NCI-H2196 treated with DMSO at 0.1 percent for 48 hours (cell line): Measurements from ENCODE around the gene RAB8A.
"Not testable (repeated sequence)": the region's sequence is repeated elsewhere in the genome, so short reads cannot be mapped to it uniquely, and the experiment has no call there.

Experiments
- DNase-seq: peaks from one replicate; lab custom pipeline; 2025; ENCODE audit not compliant: unreplicated experiment; lab: John Stamatoyannopoulos, UW

Gene RAB8A

DNA sequence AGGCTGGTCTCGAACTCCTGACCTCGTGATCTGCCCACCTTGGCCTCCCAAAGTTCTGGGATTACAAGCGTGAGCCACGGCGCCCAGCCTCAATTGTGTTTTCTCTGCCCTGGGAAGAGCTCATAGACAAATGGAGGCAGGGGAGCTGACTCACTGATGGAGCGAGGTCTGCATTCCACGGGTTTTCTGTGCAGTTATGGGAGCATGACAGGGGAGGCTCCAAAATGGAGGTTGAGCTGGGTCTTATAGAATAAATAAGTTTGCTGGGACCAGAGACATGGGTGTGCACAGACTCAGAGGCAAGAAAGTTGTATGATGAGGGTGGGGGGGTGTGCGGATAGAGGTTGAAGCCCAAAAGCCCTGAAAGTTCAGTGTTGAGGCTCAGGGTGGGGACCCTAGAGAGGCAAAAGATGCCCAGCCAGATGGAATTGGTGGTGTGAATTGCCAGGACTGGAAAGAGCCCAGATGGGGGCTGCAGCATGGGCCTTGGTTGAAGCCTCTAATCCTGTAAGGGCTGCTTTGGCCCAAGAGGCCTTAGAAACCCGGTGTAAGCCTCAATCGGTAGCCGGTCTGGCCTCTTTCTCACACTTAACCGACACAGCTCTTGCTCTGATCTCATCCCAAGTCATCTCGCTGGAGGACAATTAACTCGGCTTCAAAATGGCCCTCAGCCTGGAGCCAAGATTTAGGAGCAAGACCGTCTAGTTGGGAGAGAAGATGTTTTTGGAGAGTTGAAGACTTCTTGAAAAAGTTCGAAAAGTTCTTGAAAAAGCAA is 33.5 kb upstream of the RAB8A start:
- DNase-seq: no peak

DNA sequence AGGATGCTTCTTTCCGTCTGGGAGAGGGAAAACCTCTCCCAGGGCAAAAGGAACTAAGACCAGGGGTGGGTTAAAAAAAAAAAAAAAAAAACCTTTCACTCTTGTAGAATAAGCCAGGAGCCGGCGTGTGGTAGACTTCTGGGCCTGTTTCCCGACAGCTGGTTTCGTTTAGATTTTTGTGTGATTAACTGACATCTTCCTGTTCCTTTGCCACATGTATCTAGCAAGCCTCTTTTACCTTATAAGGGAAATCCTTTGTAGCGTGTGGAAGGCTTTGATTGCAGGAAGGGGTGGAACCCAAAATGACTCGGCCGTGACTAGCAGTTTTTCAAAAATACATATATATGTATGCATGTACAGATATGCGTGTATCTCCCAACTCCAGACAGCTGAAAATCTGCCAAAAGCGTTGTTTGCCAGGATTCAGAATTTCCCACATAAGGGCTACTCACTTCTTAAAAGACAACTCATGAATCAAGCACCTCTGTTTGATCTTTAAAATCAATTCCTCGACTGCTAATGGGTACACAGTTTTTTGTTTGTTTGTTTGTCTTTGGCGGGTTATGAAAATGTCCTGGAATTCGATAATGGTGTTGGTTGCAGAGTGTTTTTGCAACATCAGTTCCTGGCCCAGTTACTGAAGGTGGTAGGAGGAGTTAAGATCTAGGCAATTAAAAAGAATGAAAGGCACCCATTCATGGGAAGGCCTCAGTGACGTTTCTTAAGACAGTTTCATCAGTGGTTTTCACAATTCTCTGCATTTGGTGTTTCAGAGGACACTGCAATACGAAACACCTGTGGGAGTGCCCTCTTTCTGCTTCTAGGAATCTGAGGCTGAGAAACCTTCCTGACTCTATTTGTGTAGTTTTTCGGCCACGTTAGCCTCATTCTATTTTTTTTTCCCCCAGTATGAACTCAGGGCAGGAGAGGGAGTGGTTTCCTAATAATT is 32.7 kb upstream of the RAB8A start:
- DNase-seq: peak; percentile 40

DNA sequence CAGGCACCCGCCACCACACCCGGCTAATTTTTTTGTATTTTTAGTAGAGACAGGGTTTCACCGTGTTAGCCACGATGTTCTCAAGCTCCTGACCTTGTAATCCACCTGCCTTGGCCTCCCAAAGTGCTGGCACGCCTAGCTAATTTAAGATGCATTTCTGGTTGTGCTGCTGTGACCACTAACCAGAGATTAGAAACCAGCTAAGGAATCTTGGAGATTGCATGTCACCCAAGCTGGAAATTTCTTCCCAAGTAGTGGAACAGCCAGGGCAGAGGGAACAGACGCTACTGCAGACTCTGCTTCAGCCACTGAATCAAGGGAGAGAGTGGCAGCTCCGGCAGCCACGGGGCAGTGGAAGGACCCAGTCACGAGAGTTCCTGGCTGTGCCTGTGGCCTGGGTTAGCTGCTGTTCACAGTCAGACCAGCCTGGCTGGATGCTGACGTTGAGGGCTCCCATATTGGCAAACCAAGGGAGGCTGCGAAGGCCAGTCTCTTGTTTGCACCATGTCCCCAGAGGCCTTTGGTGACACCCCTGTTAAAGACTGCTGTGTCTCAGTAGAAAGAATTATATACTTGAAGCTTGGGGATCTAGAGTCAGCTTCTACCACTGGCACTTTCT is 27.5 kb upstream of the RAB8A start:
- no peak for DNase-seq

DNA sequence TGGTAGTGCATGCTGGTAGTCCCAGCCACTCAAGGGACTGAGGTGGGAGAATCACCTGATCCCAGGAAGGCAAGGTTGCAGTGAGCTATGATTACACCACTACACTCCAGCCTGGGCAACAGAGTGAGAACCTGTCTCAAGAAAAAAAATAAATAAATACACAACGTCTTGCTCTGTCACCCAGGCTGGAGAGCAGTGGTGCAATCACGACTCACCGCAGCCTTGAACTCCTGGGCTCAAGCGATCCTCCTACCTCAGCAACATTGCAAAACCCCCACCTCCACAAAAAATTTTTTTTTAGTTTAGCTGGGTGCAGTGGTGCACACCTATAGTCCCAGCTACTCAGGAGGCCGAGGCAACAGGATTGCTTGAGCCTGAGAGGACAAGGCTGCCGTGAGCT is 26.6 kb upstream of the RAB8A start:
- no peak for DNase-seq

DNA sequence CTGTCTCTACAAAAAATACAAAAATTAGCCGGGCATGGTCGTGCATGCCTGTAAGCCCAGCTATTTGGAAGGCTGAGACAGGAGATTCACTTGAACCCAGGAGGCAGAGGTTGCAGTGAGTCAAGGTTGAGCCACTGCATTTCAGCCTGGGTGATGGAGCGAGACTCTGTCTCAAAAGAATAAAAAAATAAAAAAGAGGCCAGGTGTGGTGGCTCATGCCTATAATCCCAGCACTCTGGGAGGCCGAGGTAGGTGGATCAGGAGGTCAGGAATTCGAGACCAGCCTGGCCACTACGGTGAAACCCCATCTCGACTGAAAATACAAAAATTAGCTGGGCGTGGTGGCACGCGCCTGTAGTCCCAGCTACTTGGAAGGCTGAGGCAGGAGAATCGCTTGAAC is 24.3 kb upstream of the RAB8A start:
- DNase-seq: not testable (repeated sequence)

DNA sequence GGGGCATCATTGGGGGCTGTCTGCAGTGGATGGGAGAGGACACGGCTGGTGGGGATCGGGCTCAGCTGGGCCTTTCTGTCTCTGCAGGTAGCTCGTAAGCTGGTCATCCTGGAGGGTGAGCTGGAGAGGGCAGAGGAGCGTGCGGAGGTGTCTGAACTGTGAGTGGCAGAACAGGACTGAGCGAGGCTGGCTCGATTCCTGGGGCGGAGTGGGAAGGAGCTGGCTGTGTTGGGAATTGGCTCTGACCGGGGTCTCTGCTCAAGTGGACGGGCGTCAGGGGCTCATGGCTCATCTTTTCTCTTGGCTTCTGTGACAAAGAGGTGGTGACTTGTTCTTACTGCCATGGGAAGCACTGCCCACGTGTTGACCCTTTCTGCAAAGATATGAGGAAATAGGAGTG is 23.7 kb upstream of the RAB8A start:
- no peak for DNase-seq

DNA sequence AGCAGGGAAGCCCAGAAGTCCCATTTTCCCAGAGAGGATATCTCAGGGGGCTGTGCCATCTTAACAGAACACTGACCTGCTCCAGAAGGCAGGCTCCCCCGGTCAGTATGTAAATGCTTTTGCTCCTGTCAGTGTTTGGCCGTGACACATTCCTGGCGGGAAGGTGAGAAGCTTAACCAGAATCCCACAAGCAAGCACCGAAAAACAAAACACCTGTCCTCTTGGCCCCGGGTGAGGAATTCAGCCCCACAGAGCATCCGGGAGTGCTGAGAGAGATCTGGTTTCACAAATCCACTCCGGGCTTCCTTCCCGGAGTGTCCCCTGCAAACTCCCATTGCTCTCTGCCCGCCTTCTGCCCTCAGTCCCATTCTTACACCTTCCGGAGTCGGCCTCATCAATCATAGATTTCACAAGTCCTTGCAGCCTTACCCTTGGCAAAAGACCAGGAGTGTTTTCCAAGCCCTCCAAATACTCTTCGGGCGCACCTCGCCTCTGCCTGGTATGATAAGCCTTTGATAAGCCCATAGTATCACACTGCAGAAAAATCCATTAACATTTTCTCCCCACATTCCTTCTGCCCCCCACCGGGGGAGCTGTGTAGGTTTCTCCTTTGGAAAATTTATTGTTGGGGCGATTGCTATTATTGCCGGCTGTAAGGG is 23.2 kb upstream of the RAB8A start:
- DNase-seq: no peak

DNA sequence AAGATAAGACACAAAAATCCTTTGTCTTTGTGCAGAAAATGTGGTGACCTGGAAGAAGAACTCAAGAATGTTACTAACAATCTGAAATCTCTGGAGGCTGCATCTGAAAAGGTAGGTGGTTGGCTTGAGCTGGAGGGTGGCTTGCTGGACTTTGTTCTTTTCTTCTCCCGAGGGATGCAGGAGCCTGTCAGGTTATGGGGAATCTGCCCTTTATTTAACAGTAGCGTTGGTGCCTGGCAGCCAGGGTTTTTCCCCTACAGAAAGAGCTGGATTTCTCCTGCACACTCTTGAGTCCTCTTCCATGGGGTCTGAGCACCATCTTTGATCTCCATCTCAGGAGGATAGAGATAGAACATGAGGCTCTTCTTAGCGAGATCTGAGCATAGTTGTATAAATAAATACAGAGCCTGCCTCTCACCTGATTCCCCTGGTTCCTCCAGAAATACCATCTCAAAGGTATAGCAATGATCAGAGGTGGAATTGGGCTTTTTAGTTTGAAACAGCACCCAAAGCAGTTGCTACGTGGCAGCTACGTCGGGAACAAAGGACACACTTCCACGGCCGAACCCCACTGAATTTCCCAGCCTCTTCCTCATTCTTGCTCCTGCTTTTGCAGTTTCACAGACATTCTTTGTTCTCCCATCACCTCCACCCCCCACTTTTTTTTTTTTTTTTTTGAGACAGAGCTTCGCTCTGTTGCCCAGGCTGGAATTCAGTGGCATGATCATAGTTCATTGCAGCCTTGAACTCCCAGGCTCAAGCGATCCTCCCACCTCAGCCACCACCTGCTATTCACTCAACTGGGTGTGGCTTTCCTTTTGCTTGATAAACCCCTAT is 22.5 kb upstream of the RAB8A start:
- DNase-seq: no peak

DNA sequence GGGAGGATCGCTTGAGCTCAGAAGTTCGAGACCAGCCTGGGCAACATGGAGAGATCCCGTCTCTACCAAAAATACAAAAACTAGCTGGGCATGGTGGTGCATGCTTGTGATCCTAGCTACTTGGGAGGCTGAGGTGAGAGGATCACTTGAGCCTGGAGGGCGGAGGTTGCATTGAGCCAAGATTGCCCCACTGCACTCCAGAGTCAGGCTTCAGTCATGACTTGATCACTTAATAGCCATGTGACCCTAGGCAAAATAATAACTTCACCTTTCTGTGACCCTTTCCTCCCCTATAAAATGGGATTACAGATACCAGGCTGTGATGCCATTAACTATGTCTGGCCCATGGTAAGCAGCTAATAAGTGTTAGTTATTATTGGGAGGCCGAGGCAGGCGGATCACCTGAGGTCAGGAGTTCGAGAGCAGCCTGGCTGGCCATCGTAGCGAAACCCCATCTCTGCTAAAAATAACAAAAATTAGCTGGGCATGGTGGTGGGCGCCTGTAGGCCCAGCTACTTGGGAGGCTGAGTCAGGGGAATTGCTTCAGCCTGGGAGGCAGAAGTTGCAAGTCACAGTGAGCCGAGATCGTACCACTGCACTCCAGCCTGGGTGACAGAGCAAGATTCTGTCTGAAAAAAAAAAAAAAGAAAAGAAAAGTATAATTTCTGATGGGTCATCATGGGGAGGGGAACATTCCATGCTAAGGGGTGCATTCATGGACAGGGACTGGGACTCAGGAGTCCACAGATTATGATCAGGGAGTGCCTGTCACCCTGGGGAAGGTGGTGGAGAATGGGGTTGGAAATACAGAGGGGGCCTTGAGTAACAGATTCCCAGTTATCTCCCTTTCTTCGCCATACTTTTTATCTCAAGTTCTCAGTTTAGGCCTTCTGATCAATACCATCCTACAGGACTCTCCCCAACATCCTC is 19.9 kb upstream of the RAB8A start:
- no peak for DNase-seq

DNA sequence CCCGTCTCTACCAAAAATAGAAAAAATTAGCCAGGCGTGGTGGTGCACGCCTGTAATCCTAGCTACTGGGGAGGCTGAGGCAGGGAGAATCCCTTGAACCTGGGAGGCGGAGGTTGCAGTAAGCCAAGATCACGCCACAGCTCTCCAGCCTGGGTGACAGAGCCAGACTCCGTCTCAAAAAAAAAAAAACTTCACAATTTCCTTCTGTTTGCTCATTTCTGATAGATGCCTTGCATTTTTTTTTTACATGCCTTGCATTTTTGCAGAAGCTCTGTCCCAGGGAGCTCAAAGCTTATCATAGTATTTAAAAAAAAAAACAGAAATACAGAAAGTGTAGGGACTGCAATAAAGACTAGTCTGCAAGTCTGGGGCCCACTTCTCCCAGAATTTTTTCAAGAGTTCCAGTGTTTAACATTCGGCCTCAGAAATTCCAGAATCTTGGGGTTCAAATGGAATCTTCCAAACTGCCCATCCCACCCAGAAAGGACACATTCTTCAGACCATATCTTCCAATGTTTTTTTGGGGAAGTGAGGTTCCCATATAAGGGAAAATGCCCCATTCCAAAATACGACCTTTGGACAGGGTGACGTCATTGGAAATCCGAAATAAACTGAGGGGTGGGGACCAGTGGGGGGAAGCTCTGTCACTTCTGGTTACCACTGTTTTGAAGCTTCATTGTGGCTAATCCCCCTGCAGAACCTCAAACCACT is 17.2 kb upstream of the RAB8A start:
- DNase-seq: no peak

DNA sequence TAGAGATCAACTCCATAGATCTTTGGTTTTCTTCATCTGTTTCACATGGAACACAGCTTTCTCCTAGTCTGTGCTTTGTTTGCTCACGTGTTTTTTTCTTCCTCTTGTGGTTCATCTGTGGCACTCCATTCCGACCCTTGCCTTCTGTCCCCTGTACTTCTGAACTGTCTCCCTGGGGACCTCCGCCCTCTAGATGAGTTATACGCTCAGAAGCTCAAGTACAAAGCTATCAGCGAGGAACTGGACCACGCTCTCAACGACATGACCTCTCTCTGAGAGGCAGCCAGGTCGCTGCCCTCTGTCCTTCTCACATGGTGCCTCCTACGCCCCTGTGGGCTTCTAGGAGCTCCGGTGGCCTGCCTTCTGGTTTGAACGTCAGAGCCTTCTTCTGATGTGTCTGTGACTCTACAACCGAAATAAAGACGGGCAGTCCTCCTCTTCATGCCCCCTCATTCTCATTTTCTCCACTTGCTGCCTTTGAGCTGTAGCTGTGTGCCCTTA is 16.6 kb upstream of the RAB8A start:
- DNase-seq: no peak

DNA sequence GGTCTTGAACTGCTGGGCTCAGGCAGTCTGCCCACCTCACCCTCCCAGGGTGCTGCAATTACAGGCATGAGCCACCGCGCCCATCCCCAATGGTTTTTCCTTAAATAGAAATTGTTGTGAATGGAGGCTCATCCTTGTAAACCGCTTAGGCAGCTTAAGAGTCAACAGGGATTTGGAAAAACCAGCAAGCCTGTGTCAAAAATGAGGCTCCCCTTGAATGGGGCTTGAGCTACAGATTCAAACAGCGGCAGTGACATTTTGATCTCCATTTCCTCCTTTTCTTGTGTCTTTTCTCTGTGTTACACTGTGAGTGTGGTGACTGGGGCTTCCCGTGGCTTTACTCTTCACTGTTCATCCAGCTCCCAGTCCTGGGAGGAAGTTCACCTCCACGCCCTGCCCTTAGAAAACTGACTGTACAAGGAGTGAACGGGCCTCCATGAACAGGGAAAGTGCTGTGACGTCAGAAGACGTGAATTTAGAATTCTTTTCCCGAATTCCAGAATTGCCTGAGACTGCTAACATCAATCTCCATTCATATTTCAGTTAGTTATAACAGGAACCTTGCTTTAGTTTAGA is 15.3 kb upstream of the RAB8A start:
- no peak for DNase-seq

DNA sequence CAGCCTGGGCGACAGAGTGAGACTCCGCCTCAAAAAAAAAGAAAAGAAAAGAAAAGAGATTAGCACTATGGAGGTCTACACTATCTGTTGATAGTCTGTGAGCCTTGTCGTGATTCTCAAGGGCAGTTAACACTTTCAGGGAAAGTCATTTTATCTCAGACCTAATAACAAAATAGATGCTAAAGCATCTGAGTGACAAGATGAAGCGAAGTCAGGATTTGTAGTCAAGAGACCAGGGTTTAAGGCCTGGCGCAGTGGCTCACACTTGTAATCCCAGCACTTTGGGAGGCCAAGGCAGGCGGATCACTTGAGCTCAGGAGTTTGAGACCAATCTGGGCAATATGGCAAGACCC is 13.3 kb upstream of the RAB8A start:
- DNase-seq: no peak

DNA sequence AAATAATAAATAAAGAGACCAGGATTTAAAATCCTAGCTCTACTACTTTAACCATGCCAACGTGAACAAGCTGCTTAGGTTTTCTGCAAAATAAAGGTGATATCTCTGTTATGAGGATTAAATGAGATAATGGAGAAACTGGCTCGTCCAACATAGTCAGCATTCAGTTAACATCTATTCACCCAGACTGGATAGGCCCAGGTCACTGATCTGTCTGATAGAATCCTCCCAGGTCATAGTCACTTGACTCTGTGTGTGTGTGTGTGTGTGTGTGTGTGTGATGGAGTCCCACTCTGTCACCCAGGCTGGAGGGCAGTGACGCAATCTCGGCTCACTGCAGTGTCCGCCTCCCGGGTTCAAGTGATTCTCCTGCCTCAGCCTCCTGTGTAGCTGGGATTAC is 12.9 kb upstream of the RAB8A start:
- no peak for DNase-seq

DNA sequence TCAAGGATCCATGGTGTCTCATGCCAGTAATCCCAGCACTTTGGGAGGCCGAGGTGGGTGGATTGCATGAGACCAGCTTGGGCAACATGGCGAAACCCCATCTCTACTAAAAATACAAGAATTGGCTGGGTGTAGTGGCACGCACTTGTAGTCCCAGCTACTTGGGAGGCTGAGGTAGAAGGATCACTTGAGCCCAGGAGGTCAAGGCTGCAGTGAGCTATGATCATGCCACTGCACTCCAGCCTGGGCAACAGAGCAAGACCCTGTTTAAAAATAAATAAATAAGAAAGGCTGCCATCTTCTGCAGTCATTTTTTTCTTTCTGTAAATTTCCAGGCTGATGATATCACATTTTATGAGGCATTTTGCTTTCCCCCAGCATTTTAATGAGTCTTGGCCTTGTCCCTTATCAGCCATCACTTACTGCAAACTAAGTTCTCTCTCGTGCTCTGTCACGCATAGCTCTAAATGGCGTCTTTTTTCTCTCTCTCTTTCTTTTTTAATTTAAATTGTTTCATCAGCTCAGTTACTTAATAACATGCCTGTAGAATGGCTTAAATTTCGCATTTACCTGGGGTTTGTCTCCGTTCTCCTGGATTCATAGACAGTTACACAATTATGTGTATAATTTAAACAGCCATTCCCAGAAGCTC is 12.2 kb upstream of the RAB8A start:
- not testable (repeated sequence) for DNase-seq

DNA sequence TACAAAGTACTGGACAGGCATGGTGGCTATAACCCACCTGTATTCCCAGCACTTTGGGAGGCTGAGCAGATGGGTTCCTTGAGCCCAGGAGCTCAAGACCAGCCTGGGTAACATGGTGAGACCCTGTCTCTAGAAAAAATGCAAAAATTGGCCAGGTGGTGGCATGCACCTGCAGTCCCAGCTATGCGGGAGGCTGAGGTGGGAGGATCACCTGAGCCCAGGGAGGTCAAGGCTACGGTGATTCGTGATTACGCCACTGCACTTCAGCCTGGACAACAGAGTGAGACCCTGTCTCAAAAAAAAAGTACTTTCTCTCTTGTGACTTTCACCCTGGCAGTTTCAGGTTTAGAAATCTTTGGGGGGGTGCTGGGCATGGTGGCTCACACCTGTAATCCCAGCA is 11.2 kb upstream of the RAB8A start:
- DNase-seq: no peak

DNA sequence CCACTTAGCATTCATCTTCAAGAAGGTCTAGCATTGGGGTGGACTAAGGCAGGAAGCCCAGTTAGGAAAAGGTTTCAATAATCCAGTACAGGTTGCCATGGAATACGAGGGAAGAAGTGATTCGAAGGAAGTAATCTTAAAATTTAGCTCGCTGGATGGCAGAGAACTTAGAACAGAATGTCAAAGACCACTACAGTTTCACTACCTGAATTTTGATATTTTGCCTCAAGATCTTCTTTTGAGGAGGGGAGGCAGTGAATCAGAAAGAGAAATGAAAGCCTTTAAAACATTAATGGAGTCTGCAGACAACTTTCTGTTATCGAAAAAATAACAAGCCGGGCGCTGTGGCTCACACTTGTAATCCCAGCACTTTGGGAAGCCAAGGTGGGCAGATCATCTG is 7.0 kb upstream of the RAB8A start:
- DNase-seq: no peak

DNA sequence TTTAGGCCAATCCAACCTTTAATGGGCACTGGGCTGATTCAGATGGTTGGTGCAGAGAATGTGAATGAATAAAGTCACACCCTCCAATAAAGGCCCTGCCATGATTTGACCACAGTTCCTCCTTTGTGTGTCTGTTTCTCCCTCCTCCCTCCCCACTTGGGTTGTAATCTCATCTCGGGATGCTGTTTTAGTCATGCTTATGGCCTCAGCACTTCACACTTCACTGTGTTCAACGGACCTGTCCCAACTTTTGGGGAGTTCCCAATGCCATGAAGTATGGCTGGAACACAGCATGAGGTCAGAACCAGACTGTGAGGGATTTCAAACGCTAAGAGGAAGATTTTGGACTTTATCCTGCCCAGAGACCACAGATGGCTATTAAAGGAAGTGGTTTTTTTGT is 5.6 kb upstream of the RAB8A start:
- no peak for DNase-seq
